Measurements from ENCODE around the gene HSPG2.

HSPG2 gene

DNA sequence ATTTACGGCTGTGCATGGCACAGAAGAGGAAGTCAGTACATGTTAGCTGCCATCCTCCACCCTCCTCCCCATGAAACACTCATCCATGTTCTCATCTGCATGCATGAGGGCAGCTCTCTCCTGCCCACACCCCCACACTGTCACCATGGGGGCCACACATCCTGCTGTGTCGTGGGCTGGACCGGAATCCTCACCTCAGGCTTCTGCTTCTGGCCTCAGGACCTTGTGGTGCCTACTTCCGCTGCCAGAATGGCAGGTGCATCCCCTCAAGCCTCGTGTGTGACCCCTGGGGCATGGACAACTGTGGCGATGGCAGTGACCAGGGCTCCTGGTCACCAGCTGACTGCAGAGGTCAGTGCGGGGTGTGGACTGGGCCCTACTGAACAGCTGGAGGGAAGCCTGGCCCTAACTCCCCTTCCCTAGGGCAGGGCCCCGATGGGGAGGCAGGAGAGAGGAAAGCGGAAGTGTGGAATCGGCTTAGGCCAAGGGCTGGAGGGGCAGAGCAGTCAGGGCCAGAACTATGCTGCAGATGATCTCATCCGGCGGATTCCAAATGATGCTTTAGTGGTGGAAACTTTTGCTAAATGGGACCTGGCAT lies 121.3 kb downstream of the HSPG2 start:
- Histone ChIP-seq H3K27me3 (ENCODE audit: insufficient read depth, poor library complexity, severe bottlenecking) (no peaks in the 10 kb centered on the region), H3K27ac (replicated peaks) (peak overlapping the region; percentile 68), H3K4me3 (replicated peaks; ENCODE audit: insufficient read depth, low read length) (0 out of 2 replicates have a peak overlapping the region, but pooled peaks have one; percentile 7)
- TF ChIP-seq, protein P1, sequence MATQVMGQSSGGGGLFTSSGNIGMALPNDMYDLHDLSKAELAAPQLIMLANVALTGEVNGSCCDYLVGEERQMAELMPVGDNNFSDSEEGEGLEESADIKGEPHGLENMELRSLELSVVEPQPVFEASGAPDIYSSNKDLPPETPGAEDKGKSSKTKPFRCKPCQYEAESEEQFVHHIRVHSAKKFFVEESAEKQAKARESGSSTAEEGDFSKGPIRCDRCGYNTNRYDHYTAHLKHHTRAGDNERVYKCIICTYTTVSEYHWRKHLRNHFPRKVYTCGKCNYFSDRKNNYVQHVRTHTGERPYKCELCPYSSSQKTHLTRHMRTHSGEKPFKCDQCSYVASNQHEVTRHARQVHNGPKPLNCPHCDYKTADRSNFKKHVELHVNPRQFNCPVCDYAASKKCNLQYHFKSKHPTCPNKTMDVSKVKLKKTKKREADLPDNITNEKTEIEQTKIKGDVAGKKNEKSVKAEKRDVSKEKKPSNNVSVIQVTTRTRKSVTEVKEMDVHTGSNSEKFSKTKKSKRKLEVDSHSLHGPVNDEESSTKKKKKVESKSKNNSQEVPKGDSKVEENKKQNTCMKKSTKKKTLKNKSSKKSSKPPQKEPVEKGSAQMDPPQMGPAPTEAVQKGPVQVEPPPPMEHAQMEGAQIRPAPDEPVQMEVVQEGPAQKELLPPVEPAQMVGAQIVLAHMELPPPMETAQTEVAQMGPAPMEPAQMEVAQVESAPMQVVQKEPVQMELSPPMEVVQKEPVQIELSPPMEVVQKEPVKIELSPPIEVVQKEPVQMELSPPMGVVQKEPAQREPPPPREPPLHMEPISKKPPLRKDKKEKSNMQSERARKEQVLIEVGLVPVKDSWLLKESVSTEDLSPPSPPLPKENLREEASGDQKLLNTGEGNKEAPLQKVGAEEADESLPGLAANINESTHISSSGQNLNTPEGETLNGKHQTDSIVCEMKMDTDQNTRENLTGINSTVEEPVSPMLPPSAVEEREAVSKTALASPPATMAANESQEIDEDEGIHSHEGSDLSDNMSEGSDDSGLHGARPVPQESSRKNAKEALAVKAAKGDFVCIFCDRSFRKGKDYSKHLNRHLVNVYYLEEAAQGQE (IDR thresholded peaks at IDR 0.05; ENCODE audit: insufficient replicate concordance, low read depth): no peak
- TF ChIP-seq POLR2AphosphoS5 (IDR thresholded peaks at IDR 0.05; ENCODE audit: low read depth) (peak; percentile 64), SPI1 (IDR thresholded peaks at IDR 0.05; ENCODE audit: borderline replicate concordance, low read depth) (peak; percentile 97)
- TF ChIP-seq, protein P2, sequence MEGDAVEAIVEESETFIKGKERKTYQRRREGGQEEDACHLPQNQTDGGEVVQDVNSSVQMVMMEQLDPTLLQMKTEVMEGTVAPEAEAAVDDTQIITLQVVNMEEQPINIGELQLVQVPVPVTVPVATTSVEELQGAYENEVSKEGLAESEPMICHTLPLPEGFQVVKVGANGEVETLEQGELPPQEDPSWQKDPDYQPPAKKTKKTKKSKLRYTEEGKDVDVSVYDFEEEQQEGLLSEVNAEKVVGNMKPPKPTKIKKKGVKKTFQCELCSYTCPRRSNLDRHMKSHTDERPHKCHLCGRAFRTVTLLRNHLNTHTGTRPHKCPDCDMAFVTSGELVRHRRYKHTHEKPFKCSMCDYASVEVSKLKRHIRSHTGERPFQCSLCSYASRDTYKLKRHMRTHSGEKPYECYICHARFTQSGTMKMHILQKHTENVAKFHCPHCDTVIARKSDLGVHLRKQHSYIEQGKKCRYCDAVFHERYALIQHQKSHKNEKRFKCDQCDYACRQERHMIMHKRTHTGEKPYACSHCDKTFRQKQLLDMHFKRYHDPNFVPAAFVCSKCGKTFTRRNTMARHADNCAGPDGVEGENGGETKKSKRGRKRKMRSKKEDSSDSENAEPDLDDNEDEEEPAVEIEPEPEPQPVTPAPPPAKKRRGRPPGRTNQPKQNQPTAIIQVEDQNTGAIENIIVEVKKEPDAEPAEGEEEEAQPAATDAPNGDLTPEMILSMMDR (IDR thresholded peaks at IDR 0.05; ENCODE audit: insufficient read depth, low read length): no peak
- DNase-seq (ENCODE audit: low read depth in 1 of 2, low spot score in 1 of 2): peak; percentile 70 to 76

DNA sequence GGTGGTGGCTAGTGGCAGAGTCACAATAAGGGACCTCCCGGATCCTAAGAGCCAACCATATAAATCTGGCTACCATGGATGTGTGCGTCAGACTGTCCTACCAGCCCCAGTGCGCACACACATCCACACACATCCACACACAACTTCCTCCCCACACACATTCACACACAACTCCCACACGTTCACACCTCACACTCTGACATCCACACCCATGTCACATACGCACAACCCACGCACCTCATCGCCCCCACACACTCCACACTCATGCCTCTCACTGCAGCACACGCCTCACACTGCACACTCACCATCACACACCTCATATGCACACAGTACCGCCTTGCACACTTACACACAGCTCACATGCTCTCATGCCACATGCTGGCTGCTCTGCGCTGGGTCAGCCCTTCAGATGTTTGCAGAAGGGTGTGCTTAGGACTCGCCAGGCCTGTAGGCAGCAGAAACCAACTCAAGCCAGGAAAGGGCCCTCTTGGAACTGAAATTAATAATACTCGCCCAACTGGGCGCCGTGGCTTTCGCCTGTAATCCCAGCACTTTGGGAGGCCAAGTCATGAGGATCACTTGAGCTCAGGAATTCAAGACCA lies 122.0 kb downstream of the HSPG2 start:
- peak overlapping the region; percentile 68 for H3K27ac ChIP-seq (replicated peaks)
- DNase-seq (ENCODE audit: low read depth in 1 of 2, low spot score in 1 of 2): no peak
- H3K27me3 ChIP-seq (ENCODE audit: insufficient read depth, poor library complexity, severe bottlenecking): no peaks in the 10 kb centered on the region
- peak overlapping the region; percentile 37 for H3K4me3 ChIP-seq (replicated peaks; ENCODE audit: insufficient read depth, low read length)
- TF ChIP-seq SPI1 (IDR thresholded peaks at IDR 0.05; ENCODE audit: borderline replicate concordance, low read depth): no peak
- TF ChIP-seq, protein P1 (IDR thresholded peaks at IDR 0.05; ENCODE audit: insufficient replicate concordance, low read depth): no peak
- TF ChIP-seq GABPA (IDR thresholded peaks at IDR 0.05; ENCODE audit: low read depth): no peak
- no peak for TF ChIP-seq POLR2AphosphoS5 (IDR thresholded peaks at IDR 0.05; ENCODE audit: low read depth)
- TF ChIP-seq, protein P2 (IDR thresholded peaks at IDR 0.05; ENCODE audit: insufficient read depth, low read length): no peak

DNA sequence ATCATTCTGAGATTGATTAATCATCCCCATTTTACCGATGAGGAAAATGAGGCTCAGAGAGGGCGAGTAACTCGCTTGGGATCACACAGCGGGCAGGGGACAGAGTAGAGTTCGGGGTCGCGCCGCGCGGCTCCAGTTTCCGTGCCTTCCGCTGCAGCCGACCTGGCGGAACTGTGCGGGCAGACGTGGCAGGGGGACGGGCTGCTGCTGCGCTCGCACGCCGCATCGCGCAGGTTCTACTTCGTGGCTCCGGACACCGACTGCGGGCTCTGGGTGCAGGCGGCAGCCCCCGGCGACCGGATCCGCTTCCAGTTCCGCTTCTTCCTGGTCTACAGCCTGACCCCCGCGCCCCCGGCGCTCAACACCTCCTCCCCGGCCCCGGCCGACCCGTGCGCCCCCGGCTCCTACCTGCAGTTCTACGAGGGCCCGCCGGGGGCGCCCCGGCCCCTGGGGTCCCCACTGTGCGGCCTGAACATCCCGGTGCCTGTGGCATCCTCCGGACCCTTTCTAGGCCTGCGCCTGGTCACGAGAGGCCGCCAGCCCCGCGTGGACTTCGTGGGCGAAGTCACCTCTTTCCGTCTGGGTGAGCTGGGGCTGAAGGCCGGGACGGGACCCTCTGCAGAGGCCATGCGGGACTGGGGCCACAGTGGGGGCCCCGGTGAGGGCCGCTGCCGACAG lies 122.7 kb downstream of the HSPG2 start:
- peak overlapping the region; percentile 68; the same call in 1 of the 2 replicates for H3K27ac ChIP-seq (replicated peaks)
- TF ChIP-seq POLR2AphosphoS5 (IDR thresholded peaks at IDR 0.05; ENCODE audit: low read depth) (no peak), SPI1 (IDR thresholded peaks at IDR 0.05; ENCODE audit: borderline replicate concordance, low read depth) (no peak), GABPA (IDR thresholded peaks at IDR 0.05; ENCODE audit: low read depth) (no peak)
- TF ChIP-seq, protein P2 (IDR thresholded peaks at IDR 0.05; ENCODE audit: insufficient read depth, low read length): peak; percentile 5
- TF ChIP-seq, protein P1 (IDR thresholded peaks at IDR 0.05; ENCODE audit: insufficient replicate concordance, low read depth): no peak
- peak; percentile 16 to 60 for DNase-seq (ENCODE audit: low read depth in 1 of 2, low spot score in 1 of 2)
- H3K27me3 ChIP-seq (ENCODE audit: insufficient read depth, poor library complexity, severe bottlenecking): no peaks in the 10 kb centered on the region
- H3K4me3 ChIP-seq (replicated peaks; ENCODE audit: insufficient read depth, low read length): peak overlapping the region; percentile 37
